HG03457 (cell line): ENCODE measurements around the gene EPB41L4A.

Source experiments
- ATAC-seq: cut with Tn5 transposase; IDR thresholded peaks from one replicate; pipeline ENCODE4 v1.9.1; 2021; ENCODE audit warnings: moderate number of reproducible peaks; ENCODE audit not compliant: unreplicated experiment

EPB41L4A gene

GRCh38 chr5:112356178-112356956, 62.7 kb downstream of the EPB41L4A start:
- no peak for ATAC-seq

GRCh38 chr5:112355058-112355685, 63.9 kb downstream of the EPB41L4A start:
- ATAC-seq = no peak

DNA sequence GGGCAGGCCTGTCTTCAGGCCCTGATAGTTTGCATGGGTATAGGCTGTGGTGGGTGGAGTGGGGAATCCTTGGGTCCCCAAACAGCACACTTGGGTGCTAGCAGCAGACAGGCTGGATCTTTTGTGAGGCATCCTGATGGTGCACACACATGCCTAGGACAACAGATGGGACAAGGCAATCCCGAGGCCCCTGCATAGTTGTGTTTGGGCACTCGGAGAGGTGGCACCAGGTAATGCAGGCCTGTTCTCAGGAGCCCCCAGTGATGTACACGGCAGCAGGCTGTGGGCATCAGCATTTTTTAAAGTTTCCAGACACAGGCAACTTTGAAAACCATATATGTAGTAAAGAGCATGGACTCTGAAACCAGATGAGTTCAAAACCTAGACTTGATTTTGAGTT, 65.4 kb downstream of the EPB41L4A start:
- no peak for ATAC-seq

- no peak for ATAC-seq
These were observed 67.9 kb downstream of the EPB41L4A start for GRCh38 chr5:112351225-112351624.

DNA sequence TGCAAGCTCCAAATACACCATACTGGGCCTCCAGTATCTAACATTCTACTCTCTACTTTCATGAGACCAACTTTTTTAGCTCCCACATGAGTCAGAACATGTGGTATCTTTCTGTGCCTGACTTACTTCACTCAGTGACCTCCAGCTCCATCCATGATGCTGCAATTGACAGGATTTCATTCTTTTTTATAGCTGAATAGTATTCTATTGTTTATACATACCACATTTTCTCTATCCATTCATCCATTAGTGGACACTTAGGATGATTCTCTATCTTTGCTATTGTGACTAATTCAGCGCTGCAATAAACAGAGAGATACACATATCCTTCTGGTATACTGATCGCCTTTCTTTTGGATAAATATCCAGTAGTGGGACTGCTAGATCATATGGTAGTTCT, 68.5 kb downstream of the EPB41L4A start:
- no peak for ATAC-seq

- ATAC-seq = no peak
These were observed 69.7 kb downstream of the EPB41L4A start for GRCh38 chr5:112349371-112349770.

- no peak for ATAC-seq
These were observed 70.2 kb downstream of the EPB41L4A start for GRCh38 chr5:112348915-112349314.

- ATAC-seq = no peak
These were observed 70.7 kb downstream of the EPB41L4A start for GRCh38 chr5:112348387-112348786.

GRCh38 chr5:112346411-112347044, 72.5 kb downstream of the EPB41L4A start:
- ATAC-seq = no peak

DNA sequence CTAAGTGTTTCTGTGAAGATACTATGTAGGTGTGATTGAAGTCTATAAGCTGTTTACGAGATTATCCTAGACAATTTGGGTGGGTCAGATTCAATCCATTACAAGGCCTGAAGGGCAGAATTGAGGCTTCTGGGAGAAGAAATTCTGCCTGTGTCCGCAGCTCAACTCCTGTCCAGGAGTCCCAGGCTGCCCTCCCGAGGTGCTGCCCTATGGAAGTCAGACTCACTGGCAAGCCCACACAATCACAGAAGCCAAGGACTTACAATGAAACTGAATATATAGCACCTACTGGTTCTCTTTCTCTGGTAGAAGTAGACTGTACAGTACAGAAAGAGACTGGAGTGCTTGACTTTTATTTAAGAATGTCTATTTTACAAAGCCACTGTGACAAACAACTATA, 74.5 kb downstream of the EPB41L4A start:
- ATAC-seq = no peak

GRCh38 chr5:112342389-112342788, 76.7 kb downstream of the EPB41L4A start:
- ATAC-seq = no peak

- ATAC-seq = no peak
These were observed 79.3 kb downstream of the EPB41L4A start for GRCh38 chr5:112339761-112340160.

DNA sequence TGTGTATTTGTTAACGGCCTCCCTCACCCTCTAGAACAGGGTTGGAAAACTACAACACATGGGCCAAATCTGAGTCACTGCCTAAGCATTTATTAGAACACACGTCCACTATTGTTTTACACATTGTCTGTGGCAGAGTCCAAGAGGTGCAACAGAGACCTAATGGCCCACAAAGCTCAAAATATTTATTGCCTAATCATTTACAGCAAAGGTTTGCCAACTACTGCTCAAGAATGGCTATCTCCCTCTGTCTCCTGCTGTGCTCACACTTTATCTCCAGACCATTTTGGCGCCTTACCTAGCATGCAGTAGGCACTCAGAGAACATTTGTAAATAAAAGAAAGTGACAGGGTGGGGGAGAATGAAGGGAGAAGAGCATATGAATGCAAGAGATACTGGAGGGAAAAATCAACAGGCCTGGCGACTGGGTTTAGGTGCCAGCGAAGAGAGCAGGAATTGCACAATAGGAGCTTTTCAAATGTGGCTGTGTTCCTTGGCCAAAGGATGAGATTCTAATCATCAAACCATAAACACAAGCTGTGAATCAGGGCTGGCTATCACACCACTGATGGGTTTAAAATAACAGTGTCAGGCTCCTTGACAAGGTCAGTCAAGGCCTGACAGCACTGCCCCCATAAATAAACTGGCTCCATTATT, 80.3 kb downstream of the EPB41L4A start:
- no peak for ATAC-seq

DNA sequence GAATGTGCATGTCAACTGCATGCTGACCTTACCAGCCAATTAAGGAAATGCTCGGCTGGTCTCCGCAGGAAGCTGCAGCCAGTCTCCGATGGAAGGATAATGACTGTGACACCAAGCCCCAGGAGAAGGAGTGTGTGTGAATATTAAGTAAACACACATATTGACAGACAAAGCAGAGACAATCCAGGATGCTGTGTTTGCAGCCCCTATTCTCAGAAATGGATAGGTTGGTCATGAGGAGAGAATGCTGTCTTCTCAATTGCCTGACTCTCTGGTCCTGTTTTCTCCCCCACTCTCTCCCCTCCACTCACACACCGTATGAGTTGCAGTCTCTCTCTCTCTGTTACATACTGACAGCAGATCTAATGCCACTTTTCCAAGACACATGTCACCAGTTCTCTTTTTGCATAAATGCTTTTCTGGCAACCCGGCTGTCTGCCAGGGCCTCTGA, 85.7 kb downstream of the EPB41L4A start:
- ATAC-seq = no peak

- ATAC-seq = no peak
These were observed 87.2 kb downstream of the EPB41L4A start for GRCh38 chr5:112331892-112332291.

DNA sequence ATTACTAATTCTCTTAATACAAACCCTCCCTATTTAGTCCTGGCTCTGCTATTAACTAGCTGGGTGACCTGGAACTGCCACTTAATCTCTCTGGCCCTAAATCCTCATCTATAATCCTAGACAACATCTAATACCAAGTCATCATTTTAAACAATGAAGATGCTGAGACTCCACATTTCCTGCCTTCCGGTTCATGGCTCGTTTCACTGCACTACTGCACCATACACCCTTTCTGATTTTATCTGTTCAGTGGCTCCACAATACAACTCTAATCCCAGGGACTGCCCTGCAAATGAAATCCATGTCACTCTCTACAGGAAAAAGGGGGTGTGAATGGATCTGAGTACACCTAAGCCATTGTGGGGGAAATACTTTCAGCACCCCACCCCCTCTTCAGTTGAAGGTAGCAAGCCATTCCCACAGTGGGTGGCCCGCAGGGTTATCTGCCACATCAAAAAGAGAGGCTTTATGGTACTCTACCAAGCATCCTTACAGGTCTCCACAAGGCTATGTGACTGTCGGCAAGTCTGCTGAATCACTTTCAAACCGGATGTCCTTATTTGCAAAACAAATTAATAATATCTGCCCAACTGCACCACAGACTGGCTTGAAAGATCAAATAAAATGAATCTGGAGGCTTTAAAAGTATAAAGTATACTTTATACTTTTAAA, 89.5 kb downstream of the EPB41L4A start:
- ATAC-seq = peak; percentile 92

GRCh38 chr5:112323166-112323565, 95.9 kb downstream of the EPB41L4A start:
- no peak for ATAC-seq

- no peak for ATAC-seq
These were observed 98.7 kb downstream of the EPB41L4A start for GRCh38 chr5:112320408-112320807.

DNA sequence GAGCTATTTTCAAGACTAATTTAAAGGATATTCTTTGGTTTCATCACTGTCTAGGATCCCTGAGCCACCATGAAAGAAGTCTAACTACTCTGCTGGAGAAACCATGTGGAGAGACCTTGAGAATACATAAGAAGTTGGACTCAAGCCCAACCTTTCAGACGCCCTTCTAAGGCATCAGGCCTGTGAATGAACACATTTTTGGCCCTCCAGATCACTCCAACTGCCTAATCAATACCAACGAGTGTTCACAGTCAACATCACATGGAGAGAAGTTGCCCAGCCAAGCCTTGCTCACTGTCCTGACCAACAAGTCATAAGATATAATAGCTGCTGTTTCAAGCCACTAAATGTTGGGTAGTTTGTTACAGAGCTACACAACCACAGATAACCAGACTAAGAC, 100.7 kb downstream of the EPB41L4A start:
- no peak for ATAC-seq

- ATAC-seq = no peak
These were observed 101.2 kb downstream of the EPB41L4A start for GRCh38 chr5:112317866-112318265.

GRCh38 chr5:112316731-112317130, 102.3 kb downstream of the EPB41L4A start:
- no peak for ATAC-seq
